ENCODE measurements around the gene SMIM15.

SMIM15 gene

DNA sequence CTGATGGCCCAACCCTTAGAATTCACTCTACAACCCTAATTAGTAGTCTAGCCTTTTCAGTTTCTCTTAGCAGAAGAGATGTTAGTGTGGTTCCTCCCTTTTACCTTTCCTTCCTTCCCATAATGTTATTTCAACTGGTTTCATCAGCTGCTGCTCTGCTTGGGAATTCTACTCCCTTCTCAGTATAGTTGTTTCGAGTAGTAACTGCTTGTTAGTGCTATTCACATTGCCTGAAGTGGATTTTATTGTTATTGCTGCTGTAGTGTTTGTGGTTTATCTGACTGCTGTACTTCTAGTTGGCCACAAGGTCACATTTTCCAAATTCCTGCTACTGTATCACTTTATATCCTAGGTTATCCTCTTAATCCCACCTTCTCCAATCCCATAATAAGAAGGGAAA, 29.7 kb downstream of the SMIM15 start:
- H3K4me3 ChIP-seq (ENCODE audit: low read depth, low read length), result no peak overlapping the region
- TF ChIP-seq, protein P1, sequence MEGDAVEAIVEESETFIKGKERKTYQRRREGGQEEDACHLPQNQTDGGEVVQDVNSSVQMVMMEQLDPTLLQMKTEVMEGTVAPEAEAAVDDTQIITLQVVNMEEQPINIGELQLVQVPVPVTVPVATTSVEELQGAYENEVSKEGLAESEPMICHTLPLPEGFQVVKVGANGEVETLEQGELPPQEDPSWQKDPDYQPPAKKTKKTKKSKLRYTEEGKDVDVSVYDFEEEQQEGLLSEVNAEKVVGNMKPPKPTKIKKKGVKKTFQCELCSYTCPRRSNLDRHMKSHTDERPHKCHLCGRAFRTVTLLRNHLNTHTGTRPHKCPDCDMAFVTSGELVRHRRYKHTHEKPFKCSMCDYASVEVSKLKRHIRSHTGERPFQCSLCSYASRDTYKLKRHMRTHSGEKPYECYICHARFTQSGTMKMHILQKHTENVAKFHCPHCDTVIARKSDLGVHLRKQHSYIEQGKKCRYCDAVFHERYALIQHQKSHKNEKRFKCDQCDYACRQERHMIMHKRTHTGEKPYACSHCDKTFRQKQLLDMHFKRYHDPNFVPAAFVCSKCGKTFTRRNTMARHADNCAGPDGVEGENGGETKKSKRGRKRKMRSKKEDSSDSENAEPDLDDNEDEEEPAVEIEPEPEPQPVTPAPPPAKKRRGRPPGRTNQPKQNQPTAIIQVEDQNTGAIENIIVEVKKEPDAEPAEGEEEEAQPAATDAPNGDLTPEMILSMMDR (IDR thresholded peaks at IDR 0.05; ENCODE audit: low read depth, low read length), result no peak
- in situ Hi-C loops (cut with HindIII; ENCODE audit: low sequenced_read_pairs), result no loop called here
- DNase-seq (ENCODE audit: low read depth, low spot score), result peak; percentile 38

DNA sequence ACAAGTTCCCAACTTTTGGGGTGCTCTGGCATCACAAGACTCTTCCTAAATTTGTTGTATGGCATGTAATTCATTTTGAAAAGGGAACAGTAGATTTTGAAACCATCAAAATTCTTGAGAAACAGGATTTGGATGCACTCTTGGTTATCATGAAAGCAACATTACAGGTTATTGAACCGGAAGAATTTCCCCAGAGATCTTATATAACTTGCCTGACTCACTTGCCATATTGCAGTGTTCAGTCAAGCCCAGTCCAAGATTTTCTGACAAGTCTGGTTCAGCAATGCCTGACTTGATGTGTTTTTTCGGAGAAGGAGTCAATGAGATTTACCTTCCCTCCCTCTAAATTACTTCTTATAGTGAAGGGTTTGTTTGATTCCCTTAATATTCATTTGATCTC, 32.0 kb downstream of the SMIM15 start:
- in situ Hi-C loops (cut with HindIII; ENCODE audit: low sequenced_read_pairs), result no loop called here
- TF ChIP-seq, protein P1 (IDR thresholded peaks at IDR 0.05; ENCODE audit: low read depth, low read length), result no peak
- H3K4me3 ChIP-seq (ENCODE audit: low read depth, low read length), result no peak overlapping the region
- DNase-seq (ENCODE audit: low read depth, low spot score), result no peak

DNA sequence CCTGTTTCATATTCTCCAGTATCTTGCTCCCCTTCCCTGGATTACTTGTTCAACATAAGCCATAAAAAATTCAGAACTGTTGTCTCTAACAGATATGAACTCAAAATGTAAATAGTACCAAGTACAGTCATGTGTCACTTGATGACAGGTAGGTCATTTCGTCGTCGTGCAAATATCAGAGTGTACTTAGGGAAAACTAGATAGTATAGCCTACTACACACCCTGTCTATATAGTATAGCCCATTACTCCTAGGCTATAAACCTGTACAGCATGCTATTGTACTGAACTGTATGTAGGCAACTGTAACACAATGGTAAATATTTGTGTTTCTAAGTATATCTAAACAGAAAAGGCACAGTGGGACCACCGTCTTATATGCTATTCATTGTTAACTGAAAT, 39.1 kb downstream of the SMIM15 start:
- no peak overlapping the region for H3K4me3 ChIP-seq (ENCODE audit: low read depth, low read length)
- TF ChIP-seq, protein P1 (IDR thresholded peaks at IDR 0.05; ENCODE audit: low read depth, low read length), result no peak
- DNase-seq (ENCODE audit: low read depth, low spot score), result no peak
- in situ Hi-C loops (cut with HindIII; ENCODE audit: low sequenced_read_pairs), result no loop called here

DNA sequence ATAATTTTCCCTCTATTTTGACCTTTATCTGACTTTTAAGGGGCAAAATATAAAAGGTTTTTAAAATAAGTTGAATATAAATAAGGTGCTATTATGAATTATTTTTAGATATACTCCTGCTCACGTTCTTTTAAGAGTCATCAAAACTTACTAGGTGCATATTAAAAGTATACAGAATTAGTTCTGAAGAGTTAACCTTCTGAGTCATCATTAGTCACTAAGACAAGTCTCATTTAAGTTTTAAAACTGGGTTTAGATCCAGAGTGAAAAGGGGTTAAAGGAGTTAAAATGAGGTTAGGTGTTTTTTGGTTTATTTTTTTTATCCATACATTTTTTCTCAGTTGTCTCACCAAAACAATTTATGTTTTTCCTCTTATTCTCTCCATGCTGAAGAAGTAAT, 41.7 kb downstream of the SMIM15 start:
- no peak overlapping the region for H3K4me3 ChIP-seq (ENCODE audit: low read depth, low read length)
- TF ChIP-seq, protein P1 (IDR thresholded peaks at IDR 0.05; ENCODE audit: low read depth, low read length), result no peak
- DNase-seq (ENCODE audit: low read depth, low spot score), result peak; percentile 22
- in situ Hi-C loops (cut with HindIII; ENCODE audit: low sequenced_read_pairs), result no loop called here

DNA sequence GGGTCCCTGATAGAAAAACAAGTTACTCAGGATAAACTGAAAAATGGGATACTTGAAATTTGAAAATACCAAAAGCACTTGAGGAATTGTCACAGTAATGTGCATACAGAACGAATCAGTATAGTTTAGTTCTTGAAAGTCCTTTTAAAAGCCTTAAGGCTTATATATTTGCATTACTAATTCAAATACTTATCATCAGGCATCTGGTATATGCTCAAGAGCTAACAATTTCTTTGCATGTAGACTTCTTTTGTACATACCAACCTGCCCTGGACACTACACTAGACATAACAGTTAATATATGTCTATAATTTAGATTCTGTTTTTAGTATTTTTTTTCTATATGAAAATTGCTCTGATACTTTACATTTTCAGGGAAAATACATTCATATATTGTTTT, 43.2 kb downstream of the SMIM15 start:
- no peak overlapping the region for H3K4me3 ChIP-seq (ENCODE audit: low read depth, low read length)
- TF ChIP-seq, protein P1 (IDR thresholded peaks at IDR 0.05; ENCODE audit: low read depth, low read length), result no peak
- no peak for DNase-seq (ENCODE audit: low read depth, low spot score)
- in situ Hi-C loops (cut with HindIII; ENCODE audit: low sequenced_read_pairs), result no loop called here

DNA sequence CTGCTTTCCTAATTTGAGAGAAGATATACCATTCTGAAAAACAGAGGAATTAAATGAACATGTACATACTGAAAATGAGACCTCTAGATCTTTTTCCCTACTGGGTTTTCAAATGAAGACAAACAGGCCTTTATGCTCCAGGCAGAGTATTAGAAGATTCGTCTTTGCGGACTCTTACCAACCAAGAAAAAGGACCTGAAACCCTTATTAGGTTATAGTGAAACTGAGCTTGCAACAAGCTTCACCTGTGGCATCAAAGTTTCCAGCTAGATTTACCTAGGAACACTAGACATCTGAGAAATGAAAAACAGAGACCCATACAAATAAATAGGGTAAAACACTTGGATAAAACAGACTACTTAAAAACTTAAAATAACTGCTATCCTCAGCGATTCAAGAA, 46.3 kb downstream of the SMIM15 start:
- H3K4me3 ChIP-seq (ENCODE audit: low read depth, low read length), result no peak overlapping the region
- no peak for DNase-seq (ENCODE audit: low read depth, low spot score)
- TF ChIP-seq, protein P1 (IDR thresholded peaks at IDR 0.05; ENCODE audit: low read depth, low read length), result no peak
- in situ Hi-C loops (cut with HindIII; ENCODE audit: low sequenced_read_pairs), result no loop called here

DNA sequence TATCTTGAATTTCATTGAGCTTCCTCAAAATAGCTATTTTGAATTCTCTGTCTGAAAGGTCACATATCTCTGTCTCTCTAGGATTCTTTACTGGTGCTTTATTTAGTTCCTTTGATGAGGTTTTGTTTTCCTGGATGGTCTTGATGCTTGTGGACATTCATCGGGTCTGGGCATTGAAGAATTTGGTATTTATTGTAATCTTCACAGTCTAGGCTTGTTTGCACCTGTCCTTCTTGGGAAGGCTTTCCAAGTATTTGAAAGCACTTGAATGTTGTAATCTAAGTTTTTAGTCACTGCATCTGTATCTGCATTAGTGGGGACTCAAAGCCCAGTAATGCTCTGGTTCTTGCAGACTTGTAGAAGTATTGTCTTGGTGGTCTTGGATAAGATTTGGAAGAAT, 47.8 kb downstream of the SMIM15 start:
- in situ Hi-C loops (cut with HindIII; ENCODE audit: low sequenced_read_pairs), result no loop called here

More for the DNA sequence above, 47.8 kb downstream of the SMIM15 start:
- no peak overlapping the region for H3K4me3 ChIP-seq (ENCODE audit: low read depth, low read length)
- DNase-seq (ENCODE audit: low read depth, low spot score), result no peak
- TF ChIP-seq, protein P1 (IDR thresholded peaks at IDR 0.05; ENCODE audit: low read depth, low read length), result no peak

Measured in astrocyte of the spinal cord (primary cell).